ENCODE measurements around the gene CXorf38.

CXorf38 gene

GRCh38 chrX:40578039-40578695, 69.2 kb downstream of the CXorf38 start:
- no peak for TF ChIP-seq CTCF (IDR thresholded peaks at IDR 0.05; ENCODE audit: extremely low read depth, insufficient read depth, missing control alignments)
- no peak for DNase-seq (ENCODE audit: low spot score)
- in situ Hi-C loops (cut with MboI; ENCODE audit: low pct_unique_long_range_greater_than_20kb, low sequenced_read_pairs, unreplicated experiment), result no loop called here

Measured in GM13977 (cell line).